Measurements from ENCODE around the gene NVL. TPM values are rescaled to one million over a fixed set of nuclear protein-coding genes. Genes with fewer than 3 reads are reported as not detected.

NVL gene
- total and polyA plus RNA-seq, 10 of the 15 experiments (the other 5 are each of a cell fraction or from before 2014, with no cell fraction given), result 20.3 to 49.6 (median 35.2) TPM

GRCh38 chr1:224300346-224300745, 29.6 kb downstream of the NVL start (continued):
- TF ChIP-seq IRF4 (IDR thresholded peaks at IDR 0.05; ENCODE audit: low read depth, low read length), result no peak
- no peak for TF ChIP-seq CHD2 (IDR thresholded peaks at IDR 0.05; ENCODE audit: borderline replicate concordance, low read depth, low read length)
- no peak for TF ChIP-seq NR2C1 (IDR thresholded peaks at IDR 0.05)
- TF ChIP-seq ZSCAN29 (IDR thresholded peaks at IDR 0.05), result no peak

- FAIRE-seq, result no peak
- 97% methylated on average over 8 of the region's 8 CpGs for WGBS (ENCODE audit: insufficient coverage, insufficient replicate concordance, low lambda C conversion rate, missing lambda C conversion rate)
- Histone ChIP-seq H3K4me2 (ENCODE audit: control insufficient read depth, insufficient read depth) (no peak overlapping the region), H4K20me1 (ENCODE audit: control insufficient read depth, insufficient read depth) (no peaks in the 10 kb centered on the region), H3K9ac (ENCODE audit: control insufficient read depth, insufficient read depth, low read length) (no peak overlapping the region), H3K4me1 (ENCODE audit: control insufficient read depth, insufficient read depth, low read length) (no peaks in the 10 kb centered on the region), H2AFZ (ENCODE audit: control insufficient read depth, low read depth, low read length) (no peak overlapping the region), H3K36me3 (ENCODE audit: control insufficient read depth in 2 of 2, insufficient read depth in 2 of 2, low read length in 1 of 2) (peaks cover 9 to 52% of the 10 kb centered on the region in 2 experiments), H3K27ac (ENCODE audit: control insufficient read depth, insufficient read depth) (no peak overlapping the region), H3K4me3 (no peak overlapping the region), H3K9me3 (replicated peaks; ENCODE audit: control insufficient read depth, insufficient read depth, low read length) (no peaks in the 10 kb centered on the region), H3K79me2 (ENCODE audit: control insufficient read depth, insufficient read depth, low read length) (no peaks in the 10 kb centered on the region), H3K27me3 (replicated peaks in 1 of 2; ENCODE audit: control insufficient read depth in 2 of 2, insufficient read depth in 2 of 2, low read length in 1 of 2) (no peaks in the 10 kb centered on the region)
- ATAC-seq, result no peak
- DNase-seq (ENCODE audit: low read depth, low spot score), result no peak
- SMC1A ChIA-PET (ENCODE audit: uncharacterized antibody, unreplicated experiment), result no interaction called here
- in situ Hi-C loops (cut with MboI) (no loop called here), intact Hi-C loops (cut with micrococcal nuclease; ENCODE audit: unreplicated experiment) (no loop called here)
- CTCF ChIA-PET, result no interaction called here
- BruUV-seq (replicated peaks), result no TSS peak
- RAD21 ChIA-PET (ENCODE audit: unreplicated experiment), result interaction anchor here (0.7 kb wide), 1 partner anchor 182 kb away, joined by 3 read pairs; no protein-coding TSS in a partner anchor
- TF ChIP-seq CUX1 (IDR thresholded peaks at IDR 0.05; ENCODE audit: insufficient replicate concordance, low read depth, low read length) (no peak), ZNF207 (IDR thresholded peaks at IDR 0.05; ENCODE audit: borderline replicate concordance) (no peak), E4F1 (IDR thresholded peaks at IDR 0.05; ENCODE audit: borderline replicate concordance, partially characterized antibody) (no peak), PBX3 (IDR thresholded peaks at IDR 0.05; ENCODE audit: insufficient replicate concordance, low read depth, low read length) (no peak), SMC3 (IDR thresholded peaks at IDR 0.05; ENCODE audit: borderline replicate concordance, low read length) (no peak), ETV6 (conservative IDR thresholded peaks at IDR 0.05 in 1 of 2, IDR thresholded peaks at IDR 0.05 in 1 of 2; ENCODE audit: borderline replicate concordance in 1 of 2, low read depth in 1 of 2) (no peak)
- POLR2A ChIA-PET, result interaction anchor here (0.6 kb wide), 1 partner anchor 14 kb away, joined by 4 read pairs; no protein-coding TSS in a partner anchor
Observed at GRCh38 chr1:224298346-224299330, 31.3 kb downstream of the NVL start.
